GM12872 (cell line): ENCODE measurements around the gene CUX1.
A peak's percentile ranks its signal among the peaks of the same experiment; 100 is the strongest.

Experiments used
- TF ChIP-seq, protein P1 (sequence below): IDR thresholded peaks from 3 replicates; pipeline ENCODE4 v1.5.1; 2011; ENCODE audit warnings: low read depth, mild to moderate bottlenecking, low read length, moderate library complexity; ENCODE audit not compliant: insufficient read depth

Gene CUX1

DNA sequence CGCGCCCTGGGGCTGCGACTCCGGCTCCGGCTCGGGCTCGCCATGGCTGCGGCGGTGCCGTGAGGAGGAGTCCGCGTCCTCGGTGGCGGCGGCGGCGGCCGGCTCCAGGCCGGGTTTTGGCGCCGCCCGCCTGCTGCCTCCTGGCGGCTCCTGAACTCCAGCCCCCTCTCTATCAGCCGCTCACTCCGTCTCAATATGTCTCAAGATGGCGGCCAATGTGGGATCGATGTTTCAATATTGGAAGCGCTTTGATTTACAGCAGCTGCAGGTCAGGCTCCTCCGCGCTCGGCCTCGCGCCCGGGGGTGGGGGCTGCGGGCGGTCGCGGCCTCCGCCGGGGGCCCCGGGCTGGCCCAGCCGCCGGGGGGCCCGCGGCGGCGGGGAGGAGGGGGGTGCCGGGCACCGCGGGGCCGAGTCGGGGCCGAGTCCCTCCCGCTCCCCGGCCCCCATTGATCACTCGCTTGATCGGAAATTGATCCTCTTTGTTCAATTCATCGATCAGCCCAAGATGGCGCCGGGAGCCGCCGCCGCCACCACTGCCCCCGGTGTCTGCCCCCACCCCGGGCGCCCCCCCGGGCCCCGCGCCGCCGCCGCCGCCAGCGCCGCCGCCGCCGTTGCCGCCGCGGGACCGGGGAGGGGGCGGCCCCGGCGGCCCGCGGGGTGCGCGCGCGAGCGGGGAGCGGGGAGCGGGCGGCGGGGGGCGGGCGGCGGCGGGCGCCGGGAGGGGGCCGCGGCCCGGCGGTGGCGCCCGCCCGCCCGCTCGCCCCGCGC, 1.4 kb upstream of the CUX1 start:
- TF ChIP-seq, protein P1, sequence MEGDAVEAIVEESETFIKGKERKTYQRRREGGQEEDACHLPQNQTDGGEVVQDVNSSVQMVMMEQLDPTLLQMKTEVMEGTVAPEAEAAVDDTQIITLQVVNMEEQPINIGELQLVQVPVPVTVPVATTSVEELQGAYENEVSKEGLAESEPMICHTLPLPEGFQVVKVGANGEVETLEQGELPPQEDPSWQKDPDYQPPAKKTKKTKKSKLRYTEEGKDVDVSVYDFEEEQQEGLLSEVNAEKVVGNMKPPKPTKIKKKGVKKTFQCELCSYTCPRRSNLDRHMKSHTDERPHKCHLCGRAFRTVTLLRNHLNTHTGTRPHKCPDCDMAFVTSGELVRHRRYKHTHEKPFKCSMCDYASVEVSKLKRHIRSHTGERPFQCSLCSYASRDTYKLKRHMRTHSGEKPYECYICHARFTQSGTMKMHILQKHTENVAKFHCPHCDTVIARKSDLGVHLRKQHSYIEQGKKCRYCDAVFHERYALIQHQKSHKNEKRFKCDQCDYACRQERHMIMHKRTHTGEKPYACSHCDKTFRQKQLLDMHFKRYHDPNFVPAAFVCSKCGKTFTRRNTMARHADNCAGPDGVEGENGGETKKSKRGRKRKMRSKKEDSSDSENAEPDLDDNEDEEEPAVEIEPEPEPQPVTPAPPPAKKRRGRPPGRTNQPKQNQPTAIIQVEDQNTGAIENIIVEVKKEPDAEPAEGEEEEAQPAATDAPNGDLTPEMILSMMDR: 0 out of 3 replicates have a peak, but pooled peaks have one; percentile 1

DNA sequence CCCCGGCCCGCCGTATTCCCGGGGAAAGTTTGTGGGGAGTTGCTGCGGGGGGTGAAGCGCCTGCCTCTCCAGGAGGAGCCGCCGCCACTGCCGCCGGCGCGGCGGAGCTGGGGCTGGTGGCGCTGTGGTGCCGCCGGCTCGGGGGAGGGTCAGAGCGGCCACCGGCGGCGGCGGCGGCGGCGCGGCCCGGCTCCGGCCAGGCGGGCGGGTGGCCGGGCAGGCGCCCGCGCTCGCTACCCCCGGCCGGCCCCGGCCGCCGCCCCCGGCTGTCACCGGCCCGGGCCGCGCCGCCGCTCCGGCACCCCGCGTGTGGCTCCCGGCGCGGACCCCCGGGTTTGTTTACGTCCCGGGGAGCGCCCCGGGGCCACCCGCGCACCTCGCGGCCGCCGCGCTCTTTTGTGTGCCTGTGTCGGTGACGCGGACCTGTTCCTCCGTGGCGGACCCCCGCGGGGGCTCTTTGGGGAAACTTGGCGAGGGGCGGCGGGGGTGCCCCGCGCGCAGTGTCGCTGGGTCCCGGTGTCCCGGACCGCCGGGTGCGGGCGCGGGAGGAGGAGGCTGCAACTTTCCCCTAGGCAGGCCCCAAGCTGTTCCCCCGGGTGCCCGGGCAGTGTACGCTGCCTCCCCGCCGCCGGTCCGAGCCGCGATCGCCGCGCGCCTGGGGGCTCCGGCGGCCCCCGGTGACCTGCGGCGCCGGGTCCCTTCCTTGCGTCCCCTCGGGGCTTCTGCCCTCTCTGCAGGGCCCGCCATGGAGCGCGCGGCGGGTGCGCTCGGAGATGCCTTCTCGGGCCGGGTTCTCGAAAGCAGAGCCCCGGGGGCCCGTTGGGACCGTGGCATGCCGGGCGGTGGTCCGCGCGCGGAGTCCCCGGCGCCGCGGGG, 593 bp upstream of the CUX1 start:
- TF ChIP-seq, protein P1: peak; percentile 20; the same call in 1 of the 3 replicates

DNA sequence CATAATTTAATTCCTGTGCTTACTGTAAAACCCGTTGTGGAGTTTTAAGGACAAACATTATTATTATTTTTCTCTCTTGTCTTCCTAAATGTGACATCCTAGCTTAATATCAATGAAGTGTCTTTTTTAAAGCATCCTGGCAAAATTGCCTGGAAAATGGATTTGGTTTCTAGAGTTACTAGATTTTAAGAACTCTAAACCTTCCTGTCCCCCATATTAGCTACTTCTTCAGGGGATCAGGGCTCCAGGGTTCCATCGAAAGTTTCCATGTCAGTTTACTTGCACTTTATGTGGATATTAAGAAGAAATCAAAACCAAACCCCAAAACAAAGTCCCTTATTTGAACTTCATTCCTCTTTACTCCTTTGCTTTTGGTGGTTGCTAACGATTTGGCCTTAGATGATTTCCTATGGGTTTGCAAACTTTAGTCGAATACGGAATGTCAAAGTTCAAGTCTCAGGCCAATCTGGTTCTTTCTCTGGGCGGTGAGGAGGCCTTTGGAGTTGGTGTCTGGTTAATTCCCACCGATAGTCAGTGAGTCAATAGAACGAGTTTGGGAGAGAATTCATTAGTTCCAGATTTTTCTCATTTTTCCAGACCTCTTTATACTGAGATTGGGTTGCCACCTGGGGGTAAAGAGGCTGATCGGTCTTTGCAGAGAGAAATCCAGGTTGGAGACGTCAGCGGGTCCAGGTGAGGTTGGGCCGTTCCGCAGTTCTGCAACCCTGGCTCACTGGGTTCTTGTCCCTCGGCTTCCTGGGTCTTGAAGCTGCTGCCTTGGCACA, 1.1 kb downstream of the CUX1 start:
- TF ChIP-seq, protein P1: no peak

DNA sequence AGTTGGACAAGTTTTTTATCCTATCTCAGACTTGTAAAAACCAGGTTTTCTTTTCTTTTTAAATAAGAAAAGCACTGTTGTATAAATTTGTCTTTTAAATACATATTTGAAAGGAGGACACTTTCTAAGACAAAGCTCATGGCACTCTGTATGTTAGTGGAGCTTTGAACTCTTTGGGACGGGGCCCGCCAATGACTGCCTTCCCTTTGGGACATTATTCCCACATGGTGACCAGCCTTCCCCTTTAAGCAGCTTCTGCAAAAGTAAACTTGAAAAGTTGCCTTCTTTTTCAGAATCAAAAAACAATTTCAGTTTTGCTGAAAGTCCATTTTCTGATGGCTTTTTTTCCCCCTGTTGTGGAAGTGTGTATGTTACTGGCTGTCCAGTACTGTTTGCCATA, 1.8 kb downstream of the CUX1 start:
- TF ChIP-seq, protein P1: no peak

DNA sequence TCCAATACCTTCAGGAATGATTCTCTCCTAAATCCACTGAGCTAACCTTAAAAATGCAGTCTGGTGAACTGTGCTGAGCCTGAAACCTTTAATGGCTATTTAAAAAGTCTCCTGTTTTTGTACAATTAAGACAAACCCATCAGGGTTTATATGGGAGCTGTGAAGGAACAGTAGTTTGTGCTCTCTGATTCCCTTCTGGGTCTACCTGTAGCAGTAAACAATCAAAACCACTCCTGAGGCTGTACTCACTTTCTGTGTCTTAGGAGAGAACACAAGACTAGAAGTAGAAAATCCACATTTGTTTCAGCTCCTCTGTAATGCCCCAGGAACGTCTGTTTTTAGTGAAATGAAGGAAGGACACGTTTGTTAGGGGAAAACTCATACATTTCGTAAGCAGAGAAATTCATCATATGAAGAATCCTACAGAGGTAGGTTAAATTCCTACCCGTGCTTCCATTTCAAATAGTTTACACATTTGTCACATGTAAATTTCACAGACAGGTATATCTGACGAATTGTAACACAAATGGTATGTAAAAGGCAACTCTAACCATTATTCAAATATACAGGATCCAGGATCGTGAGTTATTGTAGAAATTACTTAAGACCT, 2.6 kb downstream of the CUX1 start:
- TF ChIP-seq, protein P1: no peak

DNA sequence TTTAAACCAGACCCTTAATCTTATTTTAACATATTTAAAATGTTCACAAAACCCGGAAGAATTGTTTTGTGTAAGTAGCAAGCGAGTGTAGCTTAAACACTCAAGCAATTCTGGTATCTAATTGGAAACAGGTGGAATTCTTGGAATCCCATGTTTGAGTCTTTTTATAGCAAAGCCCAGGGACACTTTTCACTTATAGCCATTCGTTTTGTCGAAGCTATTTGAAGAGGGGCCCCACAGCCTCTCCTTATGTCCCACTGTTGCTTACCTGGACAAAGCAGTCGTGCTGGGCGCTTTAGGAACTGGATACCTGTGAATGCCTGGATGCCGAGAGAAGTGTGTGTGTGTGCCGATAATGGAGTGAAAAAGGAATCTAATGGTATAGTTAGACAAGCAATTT, 3.3 kb downstream of the CUX1 start:
- TF ChIP-seq, protein P1: no peak

DNA sequence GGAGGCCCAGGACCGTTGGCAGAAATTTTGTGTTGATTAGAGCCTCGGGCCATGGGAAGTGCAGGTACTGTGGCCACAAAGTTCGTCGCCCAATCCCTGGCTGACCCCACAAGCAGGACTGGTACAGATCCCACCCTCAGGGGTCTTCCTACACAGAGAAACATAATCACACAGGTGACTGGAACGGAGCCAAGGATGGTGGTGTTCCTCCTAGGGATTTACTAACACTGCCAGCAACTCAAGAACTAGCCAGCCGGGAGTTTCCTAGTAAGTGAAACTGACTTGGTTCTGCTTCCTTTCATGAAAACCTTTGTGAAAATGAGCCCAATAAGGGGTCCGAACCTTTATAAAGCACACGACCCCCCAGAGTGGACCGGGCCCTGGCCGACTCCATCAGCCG, 5.7 kb downstream of the CUX1 start:
- TF ChIP-seq, protein P1: no peak
